Keratinocyte (primary cell): ENCODE results near the gene PRR5. TPM values are rescaled to one million over a fixed set of nuclear protein-coding genes. Genes with fewer than 3 reads are reported as not detected.
A peak's percentile ranks its signal among the peaks of the same experiment; 100 is the strongest.

ENCODE experiments used
- DNase-seq: peaks from one replicate; pipeline ENCODE4 v3.0.0-alpha.2; 2011; ENCODE audit warnings: low read depth, missing footprints, low spot score
- FAIRE-seq: peaks from 2 replicates; lab custom pipeline; 2011; peaks lifted over from hg19 to GRCh38; lab: Jason Lieb, UNC
- H2AFZ ChIP-seq: 2 replicates; pipeline ENCODE4 v1.6.0; 2012; ENCODE audit warnings: low read length, control low read depth, inconsistent platforms; ENCODE audit not compliant: control insufficient read depth
- H3K27ac ChIP-seq: 2 replicates; pipeline ENCODE4 v1.5.1; 2011; ENCODE audit warnings: low read length; ENCODE audit not compliant: control insufficient read depth, insufficient read depth
- H3K27me3 ChIP-seq: 3 replicates; pipeline ENCODE4 v1.6.0; 2011; ENCODE audit warnings: low read length; ENCODE audit not compliant: control insufficient read depth, insufficient read depth; ENCODE audit errors: extremely low read depth
- H3K36me3 ChIP-seq, 2 experiments: 2 replicates in 1 of 2; 3 replicates in 1 of 2; pipeline ENCODE4 v1.5.1; 2011; ENCODE audit warnings: low read length in 2 of 2, mild to moderate bottlenecking in 1 of 2; ENCODE audit not compliant: control insufficient read depth in 2 of 2, insufficient read depth in 2 of 2; ENCODE audit errors: extremely low read depth in 1 of 2
- H3K4me1 ChIP-seq: 3 replicates; pipeline ENCODE4 v1.5.1; 2011; ENCODE audit warnings: low read length; ENCODE audit not compliant: control insufficient read depth, insufficient read depth; ENCODE audit errors: extremely low read depth
- H3K4me2 ChIP-seq: 3 replicates; pipeline ENCODE4 v1.6.0; 2011; ENCODE audit warnings: low read depth, low read length; ENCODE audit not compliant: control insufficient read depth, insufficient read depth; ENCODE audit errors: extremely low read depth
- H3K4me3 ChIP-seq, 3 experiments: fragments of 200-600 bp in 1 of 3; sonication (generic) in 1 of 3; 2 replicates in 2 of 3; 3 replicates in 1 of 3; pipeline ENCODE4 v1.5.1; 2011 to 2016; ENCODE audit warnings: low read length in 3 of 3, mild to moderate bottlenecking in 3 of 3, control low read depth in 2 of 3, inconsistent platforms in 1 of 3, low read depth in 1 of 3, mixed read lengths in 1 of 3, mixed run types in 1 of 3, moderate library complexity in 1 of 3; ENCODE audit not compliant: control insufficient read depth in 2 of 3, insufficient read depth in 2 of 3; ENCODE audit errors: extremely low read depth in 1 of 3
- H3K79me2 ChIP-seq: 2 replicates; pipeline ENCODE4 v1.6.0; 2012; ENCODE audit warnings: low read length; ENCODE audit not compliant: control insufficient read depth, insufficient read depth
- H3K9ac ChIP-seq: 3 replicates; pipeline ENCODE4 v1.6.0; 2011; ENCODE audit warnings: low read length; ENCODE audit not compliant: control insufficient read depth, insufficient read depth; ENCODE audit errors: extremely low read depth
- H3K9me1 ChIP-seq: 3 replicates; pipeline ENCODE4 v1.6.0; 2011; ENCODE audit warnings: low read length; ENCODE audit not compliant: control insufficient read depth, insufficient read depth; ENCODE audit errors: extremely low read depth
- H3K9me3 ChIP-seq: 2 replicates; pipeline ENCODE4 v1.5.1; 2012; ENCODE audit warnings: low read depth, low read length; ENCODE audit not compliant: control insufficient read depth
- H4K20me1 ChIP-seq: 3 replicates; pipeline ENCODE4 v1.6.0; 2011; ENCODE audit warnings: low read length; ENCODE audit not compliant: control insufficient read depth, insufficient read depth; ENCODE audit errors: extremely low read depth
- EZH2 ChIP-seq: IDR thresholded peaks from one replicate; pipeline ENCODE4 v1.6.1; 2012; ENCODE audit warnings: inconsistent platforms, mild to moderate bottlenecking, low read length, moderate library complexity
- dilution Hi-C: fragments of 300-500 bp; cut with MboI; formaldehyde crosslinking; loops from one replicate; pipeline ENCODE4 v1.7.0; 2020; ENCODE audit warnings: low sequenced_read_pairs; ENCODE audit not compliant: extremely low pct_ligation_motif_present
- polyA plus RNA-seq, 5 experiments: library from polyadenylated mRNA; depleted of rRNA in 3 of 5; stranded (reverse) in 3 of 5; stranded (forward) in 1 of 5; unstranded in 1 of 5; fragments of >200 nt; gene quantifications; 1 replicate in 1 of 5; 2 replicates in 3 of 5; 3 replicates in 1 of 5; pipeline versions ENCODE4 v1.2.1 to v1.2.3, GENCODE V29; 2011 to 2012; ENCODE audit warnings: missing spikeins in 2 of 5, low read depth in 1 of 5, low replicate concordance in 1 of 5
- TF ChIP-seq, protein P1 (sequence below), 3 experiments: IDR thresholded peaks in 1 of 3; conservative IDR thresholded peaks in 1 of 3; optimal IDR thresholded peaks in 1 of 3; 2 replicates in 2 of 3; 3 replicates in 1 of 3; pipeline versions ENCODE3 to v1.5.1; 2011; ENCODE audit warnings: low read length in 3 of 3, mild to moderate bottlenecking in 3 of 3, moderate library complexity in 2 of 3, control low read depth in 1 of 3, inconsistent platforms in 1 of 3; ENCODE audit not compliant: insufficient read depth in 2 of 3; ENCODE audit errors: extremely low read depth in 1 of 3

The PRR5 gene
- polyA plus RNA-seq, 1 donor (not counting 4 experiments of a cell fraction or from before 2014, with no cell fraction given), result 9.1 TPM

- FAIRE-seq (no peak), DNase-seq (no peak)
- Histone ChIP-seq H3K27me3 (peaks cover 18% of the 10 kb centered on the region), H2AFZ (no peak overlapping the region), H3K4me1 (peaks cover 13% of the 10 kb centered on the region), H3K27ac (no peak overlapping the region), H3K36me3 (peaks cover 0 to 2% of the 10 kb centered on the region in 2 experiments), H3K79me2 (no peaks in the 10 kb centered on the region), H4K20me1 (no peaks in the 10 kb centered on the region), H3K9me1 (no peaks in the 10 kb centered on the region), H3K9ac (peak overlapping the region; percentile 28), H3K4me3 (no peak overlapping the region), H3K4me2 (peak overlapping the region; percentile 27), H3K9me3 (no peaks in the 10 kb centered on the region)
- TF ChIP-seq, protein P1, sequence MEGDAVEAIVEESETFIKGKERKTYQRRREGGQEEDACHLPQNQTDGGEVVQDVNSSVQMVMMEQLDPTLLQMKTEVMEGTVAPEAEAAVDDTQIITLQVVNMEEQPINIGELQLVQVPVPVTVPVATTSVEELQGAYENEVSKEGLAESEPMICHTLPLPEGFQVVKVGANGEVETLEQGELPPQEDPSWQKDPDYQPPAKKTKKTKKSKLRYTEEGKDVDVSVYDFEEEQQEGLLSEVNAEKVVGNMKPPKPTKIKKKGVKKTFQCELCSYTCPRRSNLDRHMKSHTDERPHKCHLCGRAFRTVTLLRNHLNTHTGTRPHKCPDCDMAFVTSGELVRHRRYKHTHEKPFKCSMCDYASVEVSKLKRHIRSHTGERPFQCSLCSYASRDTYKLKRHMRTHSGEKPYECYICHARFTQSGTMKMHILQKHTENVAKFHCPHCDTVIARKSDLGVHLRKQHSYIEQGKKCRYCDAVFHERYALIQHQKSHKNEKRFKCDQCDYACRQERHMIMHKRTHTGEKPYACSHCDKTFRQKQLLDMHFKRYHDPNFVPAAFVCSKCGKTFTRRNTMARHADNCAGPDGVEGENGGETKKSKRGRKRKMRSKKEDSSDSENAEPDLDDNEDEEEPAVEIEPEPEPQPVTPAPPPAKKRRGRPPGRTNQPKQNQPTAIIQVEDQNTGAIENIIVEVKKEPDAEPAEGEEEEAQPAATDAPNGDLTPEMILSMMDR (optimal IDR thresholded peaks at IDR 0.05 in 1 of 3, IDR thresholded peaks at IDR 0.05 in 1 of 3, conservative IDR thresholded peaks at IDR 0.05 in 1 of 3; ENCODE audit: extremely low read depth in 1 of 3, insufficient read depth in 2 of 3, low read length in 3 of 3), result no peak
- TF ChIP-seq EZH2, result no peak
- dilution Hi-C loops, result no loop called here
Observed at GRCh38 chr22:44737406-44738346, 35.7 kb downstream of the PRR5 start.

DNA sequence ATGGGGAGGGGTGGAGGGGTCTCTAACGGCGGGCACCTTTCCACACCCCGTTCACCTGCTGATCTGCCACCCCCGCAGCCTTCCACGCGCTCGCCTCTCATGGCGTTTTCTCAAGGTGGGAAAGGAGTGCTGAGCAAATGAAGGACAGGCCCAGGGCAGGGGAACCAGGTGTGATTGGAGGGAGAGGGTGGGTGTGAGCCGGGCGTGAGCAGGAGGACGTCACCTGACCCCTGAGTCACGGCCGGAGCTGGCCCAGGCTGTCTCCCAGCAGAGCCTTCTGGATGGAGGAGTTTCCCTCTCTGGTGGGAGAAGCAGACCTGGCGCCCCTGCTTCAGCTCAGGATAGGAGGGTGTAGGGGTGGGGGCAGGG is 36.3 kb downstream of the PRR5 start:
- Histone ChIP-seq H3K9ac (peak overlapping the region; percentile 28), H3K9me3 (no peaks in the 10 kb centered on the region), H4K20me1 (no peaks in the 10 kb centered on the region), H3K4me1 (peaks cover 13% of the 10 kb centered on the region), H3K36me3 (no peaks in the 10 kb centered on the region), H3K79me2 (no peaks in the 10 kb centered on the region), H2AFZ (no peak overlapping the region), H3K4me2 (peak overlapping the region; percentile 27), H3K4me3 (no peak overlapping the region), H3K9me1 (no peaks in the 10 kb centered on the region), H3K27ac (no peak overlapping the region), H3K27me3 (peaks cover 18% of the 10 kb centered on the region)
- DNase-seq (no peak), FAIRE-seq (no peak)
- dilution Hi-C loops, result no loop called here
- no peak for TF ChIP-seq EZH2
- TF ChIP-seq, protein P1 (optimal IDR thresholded peaks at IDR 0.05 in 1 of 3, IDR thresholded peaks at IDR 0.05 in 1 of 3, conservative IDR thresholded peaks at IDR 0.05 in 1 of 3; ENCODE audit: extremely low read depth in 1 of 3, insufficient read depth in 2 of 3, low read length in 3 of 3), result no peak
